Liver (tissue), 9 donors: ENCODE measurements around the gene MBLAC1. TPM values are rescaled to one million over a fixed set of nuclear protein-coding genes. Genes with fewer than 3 reads are reported as not detected.

ENCODE experiments used
- DNase-seq: peaks from one replicate; pipeline ENCODE4 v3.0.0-alpha.2; 2017; ENCODE audit warnings: low spot score
- H3K27ac ChIP-seq, 2 donors: one replicate each; pipeline ENCODE4 v1.7.0; 2013; ENCODE audit warnings: inconsistent platforms in 2 of 2, low read length in 2 of 2, control low read depth in 1 of 2, low read depth in 1 of 2, mild to moderate bottlenecking in 1 of 2
- H3K27me3 ChIP-seq, 4 donors: one replicate each; pipeline versions ENCODE4 v1.6.1 to v1.7.0; 2013; ENCODE audit warnings: low read length in 3 of 4, inconsistent platforms in 1 of 4, mild to moderate bottlenecking in 1 of 4, moderate library complexity in 1 of 4; ENCODE audit not compliant: control insufficient read depth in 4 of 4, insufficient read depth in 4 of 4
- H3K36me3 ChIP-seq, 4 donors: one replicate each; pipeline versions ENCODE4 v1.6.1 to v1.7.0; 2013; ENCODE audit warnings: low read length in 3 of 4, mild to moderate bottlenecking in 3 of 4, low read depth in 1 of 4, moderate library complexity in 1 of 4; ENCODE audit not compliant: control insufficient read depth in 4 of 4, insufficient read depth in 3 of 4
- H3K4me1 ChIP-seq, 4 donors: one replicate each; pipeline versions ENCODE4 v1.6.1 to v1.7.0; 2013; ENCODE audit warnings: low read length in 3 of 4, mild to moderate bottlenecking in 3 of 4, moderate library complexity in 1 of 4; ENCODE audit not compliant: control insufficient read depth in 4 of 4, insufficient read depth in 4 of 4
- H3K4me3 ChIP-seq, 3 donors: one replicate each; pipeline versions ENCODE4 v1.6.1 to v1.7.0; 2013; ENCODE audit warnings: low read length in 3 of 3, control low read depth in 1 of 3, low read depth in 1 of 3, mild to moderate bottlenecking in 1 of 3
- H3K9ac ChIP-seq, 2 donors: one replicate each; pipeline ENCODE4 v1.7.0; 2013; ENCODE audit warnings: low read length in 2 of 2, mild to moderate bottlenecking in 2 of 2, moderate library complexity in 2 of 2, control low read depth in 1 of 2, low read depth in 1 of 2
- H3K9me3 ChIP-seq, 4 donors: one replicate each; pipeline versions ENCODE4 v1.6.1 to v1.7.0; 2013; ENCODE audit warnings: low read length in 3 of 4; ENCODE audit not compliant: control insufficient read depth in 4 of 4
- EGR1 ChIP-seq, 2 donors: IDR thresholded peaks; 2 replicates each; pipeline ENCODE4 v1.6.1; 2016 to 2018; ENCODE audit warnings: antibody characterized with exemption in 2 of 2, low read depth in 2 of 2
- FOXA2 ChIP-seq: IDR thresholded peaks from 2 replicates; pipeline ENCODE4 v1.6.1; 2016; ENCODE audit warnings: antibody characterized with exemption
- GABPA ChIP-seq, 2 donors: IDR thresholded peaks in 1 of 2; conservative IDR thresholded peaks in 1 of 2; 2 replicates each; pipeline ENCODE4 v1.6.1; 2016; ENCODE audit warnings: antibody characterized with exemption in 2 of 2, mild to moderate bottlenecking in 1 of 2, moderate library complexity in 1 of 2
- HNF4A ChIP-seq, 2 donors: conservative IDR thresholded peaks; 2 replicates each; pipeline ENCODE4 v1.6.1; 2016; ENCODE audit warnings: antibody characterized with exemption in 2 of 2, mild to moderate bottlenecking in 2 of 2
- JUND ChIP-seq, 2 donors: IDR thresholded peaks; 2 replicates each; pipeline ENCODE4 v1.6.1; 2016; ENCODE audit warnings: antibody characterized with exemption in 2 of 2
- NR2F2 ChIP-seq: IDR thresholded peaks from 2 replicates; pipeline ENCODE4 v1.6.1; 2016; ENCODE audit warnings: antibody characterized with exemption
- RXRA ChIP-seq, 2 donors: IDR thresholded peaks; 2 replicates each; pipeline ENCODE4 v1.6.1; 2017 to 2018; ENCODE audit warnings: antibody characterized with exemption in 2 of 2, mild to moderate bottlenecking in 1 of 2
- SP1 ChIP-seq: IDR thresholded peaks from 2 replicates; pipeline ENCODE4 v1.6.1; 2018; ENCODE audit warnings: antibody characterized with exemption, mild to moderate bottlenecking
- TAF1 ChIP-seq: conservative IDR thresholded peaks from 2 replicates; pipeline ENCODE4 v1.6.1; 2016; ENCODE audit warnings: antibody characterized with exemption, mild to moderate bottlenecking
- YY1 ChIP-seq: IDR thresholded peaks from 2 replicates; pipeline ENCODE4 v1.6.1; 2016; ENCODE audit warnings: antibody characterized with exemption, mild to moderate bottlenecking
- WGBS: extraction: QIAGEN DNeasy Blood & Tissue Kit; methylation state at CpG from one replicate; pipeline ENCODE4 v1.1.7; 2013; 5-methylcytosine and 5-hydroxymethylcytosine counted together
- polyA plus RNA-seq, 2 donors: library from polyadenylated mRNA; stranded (reverse) in 1 of 2; unstranded in 1 of 2; fragments of 200-250 nt in 1 of 2; fragments of >200 nt in 1 of 2; fragmentation: Nextera tagmentation in 1 of 2; extraction: Ambion mirVana in 1 of 2; gene quantifications; one replicate each; pipeline versions ENCODE4 v1.2.1 to v1.2.3, GENCODE V29; 2013 to 2015
- total RNA-seq, 2 donors: library from RNA; depleted of rRNA; stranded (reverse); fragments of >200 nt; gene quantifications; one replicate each; pipeline ENCODE4 v1.2.3, GENCODE V29; 2014
- TF ChIP-seq, protein P1 (sequence below): IDR thresholded peaks from 2 replicates; pipeline ENCODE4 v1.6.1; 2016; ENCODE audit warnings: antibody characterized with exemption, mild to moderate bottlenecking
- TF ChIP-seq, protein P2 (sequence below): fragments of 150-350 bp; IDR thresholded peaks from 2 replicates; pipeline ENCODE4 v1.5.1; 2017; ENCODE audit warnings: improper control_type of control experiment, low read depth, low read length; ENCODE audit not compliant: missing input control
- TF ChIP-seq, protein P3 (sequence below): IDR thresholded peaks from 2 replicates; pipeline ENCODE4 v1.6.1; 2016; ENCODE audit warnings: antibody characterized with exemption
- TF ChIP-seq, protein P4 (sequence below): IDR thresholded peaks from 2 replicates; pipeline ENCODE4 v1.6.1; 2016; ENCODE audit warnings: antibody characterized with exemption
- donor health status: healthy.
- donor health status: healthy.
- donor health status: healthy.
- donor health status: healthy.
- donor health status: healthy.

The MBLAC1 gene
- total and polyA plus RNA-seq, 4 donors = 1.0 to 1.4 (median 1.3) TPM

DNA sequence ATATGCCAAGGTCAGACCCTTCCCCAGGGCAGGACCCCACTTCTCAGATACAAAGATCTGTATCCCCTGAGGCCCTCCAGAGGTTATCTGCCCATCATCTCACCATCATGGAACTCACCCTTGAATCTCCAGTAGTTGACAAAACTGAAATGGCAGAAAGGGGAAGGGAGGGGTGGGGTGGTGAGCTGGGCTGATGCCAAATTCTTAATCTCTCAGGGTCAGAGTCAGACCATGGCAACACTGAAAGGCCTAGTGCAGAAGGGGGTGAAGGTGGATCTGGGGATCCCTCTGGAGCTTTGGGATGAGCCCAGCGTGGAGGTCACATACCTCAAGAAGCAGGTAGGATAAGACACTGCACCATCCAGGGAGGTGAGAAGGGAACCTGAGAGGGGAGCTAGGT is 4.2 kb upstream of the MBLAC1 start:
- peaks cover 6 to 39% (median 27%) of the 10 kb centered on the region in 4 donors for H3K4me1 ChIP-seq
- no peaks in the 10 kb centered on the region for H3K36me3 ChIP-seq
- 100% methylated on average over 1 of the region's 1 CpG for WGBS
- TF ChIP-seq, protein P1, sequence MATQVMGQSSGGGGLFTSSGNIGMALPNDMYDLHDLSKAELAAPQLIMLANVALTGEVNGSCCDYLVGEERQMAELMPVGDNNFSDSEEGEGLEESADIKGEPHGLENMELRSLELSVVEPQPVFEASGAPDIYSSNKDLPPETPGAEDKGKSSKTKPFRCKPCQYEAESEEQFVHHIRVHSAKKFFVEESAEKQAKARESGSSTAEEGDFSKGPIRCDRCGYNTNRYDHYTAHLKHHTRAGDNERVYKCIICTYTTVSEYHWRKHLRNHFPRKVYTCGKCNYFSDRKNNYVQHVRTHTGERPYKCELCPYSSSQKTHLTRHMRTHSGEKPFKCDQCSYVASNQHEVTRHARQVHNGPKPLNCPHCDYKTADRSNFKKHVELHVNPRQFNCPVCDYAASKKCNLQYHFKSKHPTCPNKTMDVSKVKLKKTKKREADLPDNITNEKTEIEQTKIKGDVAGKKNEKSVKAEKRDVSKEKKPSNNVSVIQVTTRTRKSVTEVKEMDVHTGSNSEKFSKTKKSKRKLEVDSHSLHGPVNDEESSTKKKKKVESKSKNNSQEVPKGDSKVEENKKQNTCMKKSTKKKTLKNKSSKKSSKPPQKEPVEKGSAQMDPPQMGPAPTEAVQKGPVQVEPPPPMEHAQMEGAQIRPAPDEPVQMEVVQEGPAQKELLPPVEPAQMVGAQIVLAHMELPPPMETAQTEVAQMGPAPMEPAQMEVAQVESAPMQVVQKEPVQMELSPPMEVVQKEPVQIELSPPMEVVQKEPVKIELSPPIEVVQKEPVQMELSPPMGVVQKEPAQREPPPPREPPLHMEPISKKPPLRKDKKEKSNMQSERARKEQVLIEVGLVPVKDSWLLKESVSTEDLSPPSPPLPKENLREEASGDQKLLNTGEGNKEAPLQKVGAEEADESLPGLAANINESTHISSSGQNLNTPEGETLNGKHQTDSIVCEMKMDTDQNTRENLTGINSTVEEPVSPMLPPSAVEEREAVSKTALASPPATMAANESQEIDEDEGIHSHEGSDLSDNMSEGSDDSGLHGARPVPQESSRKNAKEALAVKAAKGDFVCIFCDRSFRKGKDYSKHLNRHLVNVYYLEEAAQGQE = no peak
- TF ChIP-seq, protein P2, sequence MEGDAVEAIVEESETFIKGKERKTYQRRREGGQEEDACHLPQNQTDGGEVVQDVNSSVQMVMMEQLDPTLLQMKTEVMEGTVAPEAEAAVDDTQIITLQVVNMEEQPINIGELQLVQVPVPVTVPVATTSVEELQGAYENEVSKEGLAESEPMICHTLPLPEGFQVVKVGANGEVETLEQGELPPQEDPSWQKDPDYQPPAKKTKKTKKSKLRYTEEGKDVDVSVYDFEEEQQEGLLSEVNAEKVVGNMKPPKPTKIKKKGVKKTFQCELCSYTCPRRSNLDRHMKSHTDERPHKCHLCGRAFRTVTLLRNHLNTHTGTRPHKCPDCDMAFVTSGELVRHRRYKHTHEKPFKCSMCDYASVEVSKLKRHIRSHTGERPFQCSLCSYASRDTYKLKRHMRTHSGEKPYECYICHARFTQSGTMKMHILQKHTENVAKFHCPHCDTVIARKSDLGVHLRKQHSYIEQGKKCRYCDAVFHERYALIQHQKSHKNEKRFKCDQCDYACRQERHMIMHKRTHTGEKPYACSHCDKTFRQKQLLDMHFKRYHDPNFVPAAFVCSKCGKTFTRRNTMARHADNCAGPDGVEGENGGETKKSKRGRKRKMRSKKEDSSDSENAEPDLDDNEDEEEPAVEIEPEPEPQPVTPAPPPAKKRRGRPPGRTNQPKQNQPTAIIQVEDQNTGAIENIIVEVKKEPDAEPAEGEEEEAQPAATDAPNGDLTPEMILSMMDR = no peak
- no peak for TF ChIP-seq RXRA (IDR thresholded peaks at IDR 0.05)
- TF ChIP-seq HNF4A (conservative IDR thresholded peaks at IDR 0.05) = no peak
- no peak for TF ChIP-seq FOXA2
- TF ChIP-seq TAF1 = no peak
- TF ChIP-seq, protein P3, sequence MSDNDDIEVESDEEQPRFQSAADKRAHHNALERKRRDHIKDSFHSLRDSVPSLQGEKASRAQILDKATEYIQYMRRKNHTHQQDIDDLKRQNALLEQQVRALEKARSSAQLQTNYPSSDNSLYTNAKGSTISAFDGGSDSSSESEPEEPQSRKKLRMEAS = no peak
- TF ChIP-seq JUND (IDR thresholded peaks at IDR 0.05) = no peak
- no peak for TF ChIP-seq GABPA (IDR thresholded peaks at IDR 0.05 in 1 of 2, conservative IDR thresholded peaks at IDR 0.05 in 1 of 2)
- TF ChIP-seq YY1 = no peak
- no peak for TF ChIP-seq SP1
- TF ChIP-seq, protein P4, sequence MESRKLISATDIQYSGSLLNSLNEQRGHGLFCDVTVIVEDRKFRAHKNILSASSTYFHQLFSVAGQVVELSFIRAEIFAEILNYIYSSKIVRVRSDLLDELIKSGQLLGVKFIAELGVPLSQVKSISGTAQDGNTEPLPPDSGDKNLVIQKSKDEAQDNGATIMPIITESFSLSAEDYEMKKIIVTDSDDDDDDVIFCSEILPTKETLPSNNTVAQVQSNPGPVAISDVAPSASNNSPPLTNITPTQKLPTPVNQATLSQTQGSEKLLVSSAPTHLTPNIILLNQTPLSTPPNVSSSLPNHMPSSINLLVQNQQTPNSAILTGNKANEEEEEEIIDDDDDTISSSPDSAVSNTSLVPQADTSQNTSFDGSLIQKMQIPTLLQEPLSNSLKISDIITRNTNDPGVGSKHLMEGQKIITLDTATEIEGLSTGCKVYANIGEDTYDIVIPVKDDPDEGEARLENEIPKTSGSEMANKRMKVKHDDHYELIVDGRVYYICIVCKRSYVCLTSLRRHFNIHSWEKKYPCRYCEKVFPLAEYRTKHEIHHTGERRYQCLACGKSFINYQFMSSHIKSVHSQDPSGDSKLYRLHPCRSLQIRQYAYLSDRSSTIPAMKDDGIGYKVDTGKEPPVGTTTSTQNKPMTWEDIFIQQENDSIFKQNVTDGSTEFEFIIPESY = no peak
- no peak for TF ChIP-seq EGR1 (IDR thresholded peaks at IDR 0.05; ENCODE audit: low read depth in 2 of 2)
- H3K4me3 ChIP-seq = no peak overlapping the region
- H3K27me3 ChIP-seq = no peaks in the 10 kb centered on the region
- no peak overlapping the region for H3K9ac ChIP-seq
- no peaks in the 10 kb centered on the region for H3K9me3 ChIP-seq
- DNase-seq = peak; percentile 76
- H3K27ac ChIP-seq = no peak overlapping the region

DNA sequence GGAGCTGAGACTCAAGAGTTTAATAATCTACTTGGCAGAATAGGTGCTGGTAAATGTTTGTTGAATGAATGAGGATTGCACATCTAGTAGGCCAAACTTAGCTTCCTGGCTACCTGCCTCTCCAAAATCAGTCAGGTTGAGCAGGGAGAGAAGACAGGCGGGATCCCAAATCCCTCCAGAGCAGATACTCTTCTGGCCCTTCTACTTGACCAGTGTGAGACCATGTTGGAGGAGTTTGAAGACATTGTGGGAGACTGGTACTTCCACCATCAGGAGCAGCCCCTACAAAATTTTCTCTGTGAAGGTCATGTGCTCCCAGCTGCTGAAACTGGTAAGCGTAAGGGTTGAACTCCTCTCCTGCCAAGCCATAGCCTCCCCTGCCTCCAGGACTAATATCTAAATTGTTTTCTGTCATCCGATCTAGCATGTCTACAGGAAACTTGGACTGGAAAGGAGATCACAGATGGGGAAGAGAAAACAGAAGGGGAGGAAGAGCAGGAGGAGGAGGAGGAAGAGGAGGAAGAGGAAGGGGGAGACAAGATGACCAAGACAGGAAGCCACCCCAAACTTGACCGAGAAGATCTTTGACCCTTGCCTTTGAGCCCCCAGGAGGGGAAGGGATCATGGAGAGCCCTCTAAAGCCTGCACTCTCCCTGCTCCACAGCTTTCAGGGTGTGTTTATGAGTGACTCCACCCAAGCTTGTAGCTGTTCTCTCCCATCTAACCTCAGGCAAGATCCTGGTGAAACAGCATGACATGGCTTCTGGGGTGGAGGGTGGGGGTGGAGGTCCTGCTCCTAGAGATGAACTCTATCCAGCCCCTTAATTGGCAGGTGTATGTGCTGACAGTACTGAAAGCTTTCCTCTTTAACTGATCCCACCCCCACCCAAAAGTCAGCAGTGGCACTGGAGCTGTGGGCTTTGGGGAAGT is 2.2 kb upstream of the MBLAC1 start:
- H3K9ac ChIP-seq = no peak overlapping the region

More for the DNA sequence above, 2.2 kb upstream of the MBLAC1 start:
- TF ChIP-seq GABPA (IDR thresholded peaks at IDR 0.05 in 1 of 2, conservative IDR thresholded peaks at IDR 0.05 in 1 of 2) (no peak), NR2F2 (no peak)
- TF ChIP-seq, protein P2 = no peak
- H3K9me3 ChIP-seq = no peaks in the 10 kb centered on the region
- no peak overlapping the region for H3K4me3 ChIP-seq
- H3K4me1 ChIP-seq = peaks cover 9 to 37% (median 24%) of the 10 kb centered on the region in 4 donors
- no peak overlapping the region for H3K27ac ChIP-seq
- H3K36me3 ChIP-seq = no peaks in the 10 kb centered on the region
- WGBS = 80% methylated on average over 4 of the region's 4 CpGs
- DNase-seq = peak; percentile 55
- H3K27me3 ChIP-seq = no peaks in the 10 kb centered on the region
